Measurements from ENCODE around the gene ZFHX2.
"Not testable (repeated sequence)": the region's sequence is repeated elsewhere in the genome, so short reads cannot be mapped to it uniquely, and the experiment has no call there.

ZFHX2 gene

GRCh38 chr14:23538785-23539184 lies 12.8 kb downstream of the ZFHX2 start:
- no peak for DNase-seq

GRCh38 chr14:23538050-23538718 lies 13.4 kb downstream of the ZFHX2 start:
- no peak for DNase-seq

GRCh38 chr14:23537351-23538049 lies 14.1 kb downstream of the ZFHX2 start:
- DNase-seq, result no peak

- not testable (repeated sequence) for DNase-seq
These were observed 14.7 kb downstream of the ZFHX2 start for GRCh38 chr14:23536906-23537305.

- DNase-seq, result no peak
These were observed 15.1 kb downstream of the ZFHX2 start for GRCh38 chr14:23536494-23536893.

GRCh38 chr14:23535943-23536342 lies 15.6 kb downstream of the ZFHX2 start:
- no peak for DNase-seq

- DNase-seq, result no peak
These were observed 17.7 kb downstream of the ZFHX2 start for GRCh38 chr14:23533652-23534435.

- no peak for DNase-seq
These were observed 18.9 kb downstream of the ZFHX2 start for GRCh38 chr14:23532658-23533057.

GRCh38 chr14:23531391-23531790 lies 20.2 kb downstream of the ZFHX2 start:
- no peak for DNase-seq

GRCh38 chr14:23530375-23531055 lies 21.1 kb downstream of the ZFHX2 start:
- no peak for DNase-seq

GRCh38 chr14:23529016-23529415 lies 22.5 kb downstream of the ZFHX2 start:
- no peak for DNase-seq

- DNase-seq, result no peak
These were observed 23.0 kb downstream of the ZFHX2 start for GRCh38 chr14:23528555-23528954.

- DNase-seq, result no peak
These were observed 26.0 kb downstream of the ZFHX2 start for GRCh38 chr14:23525611-23526010.

- DNase-seq, result no peak
These were observed 26.6 kb downstream of the ZFHX2 start for GRCh38 chr14:23524954-23525353.

- no peak for DNase-seq
These were observed 28.1 kb downstream of the ZFHX2 start for GRCh38 chr14:23523229-23524016.

- DNase-seq, result no peak
These were observed 28.8 kb downstream of the ZFHX2 start for GRCh38 chr14:23522643-23523198.

GRCh38 chr14:23521785-23522640 lies 29.6 kb downstream of the ZFHX2 start:
- DNase-seq, result no peak

GRCh38 chr14:23520899-23521533 lies 30.5 kb downstream of the ZFHX2 start:
- DNase-seq, result no peak

GRCh38 chr14:23518709-23519108 lies 32.9 kb downstream of the ZFHX2 start:
- no peak for DNase-seq

- no peak for DNase-seq
These were observed 33.8 kb downstream of the ZFHX2 start for GRCh38 chr14:23517650-23518326.

Data from activated CD4-positive, alpha-beta T cell treated with anti-CD3 and anti-CD28 coated beads, Interleukin-2, amount 50 U/mL, for 4 hours (primary cell).